ENCODE results near the gene GRAP2.
"Not testable (repeated sequence)": the region's sequence is repeated elsewhere in the genome, so short reads cannot be mapped to it uniquely, and the experiment has no call there.

DNA sequence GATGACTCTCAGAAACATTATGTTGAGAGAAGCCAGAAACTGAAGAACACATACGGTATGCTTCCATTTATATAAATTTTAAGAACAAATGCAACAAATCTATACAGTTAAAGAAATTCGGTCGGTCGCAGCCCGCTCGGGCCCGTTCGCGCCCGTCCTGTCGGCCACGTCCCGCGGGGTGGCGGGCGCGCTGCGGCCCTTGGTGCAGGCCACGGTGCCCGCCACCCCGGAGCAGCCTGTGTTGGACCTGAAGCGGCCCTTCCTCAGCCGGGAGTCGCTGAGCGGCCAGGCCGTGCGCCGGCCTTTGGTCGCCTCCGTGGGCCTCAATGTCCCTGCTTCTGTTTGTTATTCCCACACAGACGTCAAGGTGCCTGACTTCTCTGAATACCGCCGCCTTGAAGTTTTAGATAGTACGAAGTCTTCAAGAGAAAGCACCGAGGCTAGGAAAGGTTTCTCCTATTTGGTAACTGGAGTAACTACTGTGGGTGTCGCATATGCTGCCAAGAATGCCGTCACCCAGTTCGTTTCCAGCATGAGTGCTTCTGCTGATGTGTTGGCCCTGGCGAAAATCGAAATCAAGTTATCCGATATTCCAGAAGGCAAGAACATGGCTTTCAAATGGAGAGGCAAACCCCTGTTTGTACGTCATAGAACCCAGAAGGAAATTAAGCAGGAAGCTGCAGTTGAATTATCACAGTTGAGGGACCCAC is 25.6 kb upstream of the GRAP2 start:
- TF ChIP-seq, protein P1, sequence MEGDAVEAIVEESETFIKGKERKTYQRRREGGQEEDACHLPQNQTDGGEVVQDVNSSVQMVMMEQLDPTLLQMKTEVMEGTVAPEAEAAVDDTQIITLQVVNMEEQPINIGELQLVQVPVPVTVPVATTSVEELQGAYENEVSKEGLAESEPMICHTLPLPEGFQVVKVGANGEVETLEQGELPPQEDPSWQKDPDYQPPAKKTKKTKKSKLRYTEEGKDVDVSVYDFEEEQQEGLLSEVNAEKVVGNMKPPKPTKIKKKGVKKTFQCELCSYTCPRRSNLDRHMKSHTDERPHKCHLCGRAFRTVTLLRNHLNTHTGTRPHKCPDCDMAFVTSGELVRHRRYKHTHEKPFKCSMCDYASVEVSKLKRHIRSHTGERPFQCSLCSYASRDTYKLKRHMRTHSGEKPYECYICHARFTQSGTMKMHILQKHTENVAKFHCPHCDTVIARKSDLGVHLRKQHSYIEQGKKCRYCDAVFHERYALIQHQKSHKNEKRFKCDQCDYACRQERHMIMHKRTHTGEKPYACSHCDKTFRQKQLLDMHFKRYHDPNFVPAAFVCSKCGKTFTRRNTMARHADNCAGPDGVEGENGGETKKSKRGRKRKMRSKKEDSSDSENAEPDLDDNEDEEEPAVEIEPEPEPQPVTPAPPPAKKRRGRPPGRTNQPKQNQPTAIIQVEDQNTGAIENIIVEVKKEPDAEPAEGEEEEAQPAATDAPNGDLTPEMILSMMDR (IDR thresholded peaks at IDR 0.05 in 2 of 3, conservative IDR thresholded peaks at IDR 0.05 in 1 of 3; ENCODE audit: control insufficient read depth in 2 of 3, extremely low read depth in 1 of 3, insufficient read depth in 1 of 3, low read depth in 3 of 3, low read length in 3 of 3), result not testable (repeated sequence)
- TF ChIP-seq YY1 (IDR thresholded peaks at IDR 0.05; ENCODE audit: low read depth, low read length); EZH2 (IDR thresholded peaks at IDR 0.05; ENCODE audit: borderline replicate concordance, control insufficient read depth, low read depth, low read length); PAX8 (IDR thresholded peaks at IDR 0.05); POLR2AphosphoS5 (IDR thresholded peaks at IDR 0.05; ENCODE audit: low read length); TCF12 (IDR thresholded peaks at IDR 0.05; ENCODE audit: low read depth, low read length): not testable (repeated sequence)
